ENCODE measurements around the gene PPM1L. TPM values are rescaled to one million over a fixed set of nuclear protein-coding genes. Genes with fewer than 3 reads are reported as not detected.

The PPM1L gene
- total RNA-seq, 1 donor from 2014 or later: 1.8 TPM

- DNase-seq (ENCODE audit: low read depth, low spot score): no peak
Measured at GRCh38 chr3:160851629-160852210, 95.7 kb downstream of the PPM1L start.

GRCh38 chr3:160852856-160853255, 96.8 kb downstream of the PPM1L start:
- DNase-seq (ENCODE audit: low read depth, low spot score): no peak

GRCh38 chr3:160856450-160856849, 100.4 kb downstream of the PPM1L start:
- DNase-seq (ENCODE audit: low read depth, low spot score): no peak

GRCh38 chr3:160857476-160858119, 101.6 kb downstream of the PPM1L start:
- DNase-seq (ENCODE audit: low read depth, low spot score): no peak

GRCh38 chr3:160860346-160860745, 104.3 kb downstream of the PPM1L start:
- DNase-seq (ENCODE audit: low read depth, low spot score): no peak

GRCh38 chr3:160869825-160870224, 113.8 kb downstream of the PPM1L start:
- no peak for DNase-seq (ENCODE audit: low read depth, low spot score)

- no peak for DNase-seq (ENCODE audit: low read depth, low spot score)
Measured at GRCh38 chr3:160870327-160870726, 114.3 kb downstream of the PPM1L start.

- no peak for DNase-seq (ENCODE audit: low read depth, low spot score)
Measured at GRCh38 chr3:160874736-160875135, 118.7 kb downstream of the PPM1L start.

- no peak for DNase-seq (ENCODE audit: low read depth, low spot score)
Measured at GRCh38 chr3:160876643-160877042, 120.6 kb downstream of the PPM1L start.

- no peak for DNase-seq (ENCODE audit: low read depth, low spot score)
Measured at GRCh38 chr3:160879859-160880258, 123.8 kb downstream of the PPM1L start.

- no peak for DNase-seq (ENCODE audit: low read depth, low spot score)
Measured at GRCh38 chr3:160883373-160883772, 127.3 kb downstream of the PPM1L start.

GRCh38 chr3:160885791-160886286, 129.8 kb downstream of the PPM1L start:
- DNase-seq (ENCODE audit: low read depth, low spot score): no peak

GRCh38 chr3:160886421-160886820, 130.4 kb downstream of the PPM1L start:
- no peak for DNase-seq (ENCODE audit: low read depth, low spot score)

GRCh38 chr3:160893207-160893606, 137.2 kb downstream of the PPM1L start:
- no peak for DNase-seq (ENCODE audit: low read depth, low spot score)

- DNase-seq (ENCODE audit: low read depth, low spot score): no peak
Measured at GRCh38 chr3:160904691-160905090, 148.7 kb downstream of the PPM1L start.

GRCh38 chr3:160906646-160907045, 150.6 kb downstream of the PPM1L start:
- no peak for DNase-seq (ENCODE audit: low read depth, low spot score)

GRCh38 chr3:160909917-160910316, 153.9 kb downstream of the PPM1L start:
- DNase-seq (ENCODE audit: low read depth, low spot score): no peak

GRCh38 chr3:160911411-160911810, 155.4 kb downstream of the PPM1L start:
- DNase-seq (ENCODE audit: low read depth, low spot score): no peak

GRCh38 chr3:160916472-160916871, 160.4 kb downstream of the PPM1L start:
- DNase-seq (ENCODE audit: low read depth, low spot score): no peak

- DNase-seq (ENCODE audit: low read depth, low spot score): no peak
Measured at GRCh38 chr3:160919942-160920341, 163.9 kb downstream of the PPM1L start.

- DNase-seq (ENCODE audit: low read depth, low spot score): peak; percentile 8
Measured at GRCh38 chr3:160921020-160921635, 165.1 kb downstream of the PPM1L start.

GRCh38 chr3:160924776-160925175, 168.7 kb downstream of the PPM1L start:
- DNase-seq (ENCODE audit: low read depth, low spot score): no peak

- no peak for DNase-seq (ENCODE audit: low read depth, low spot score)
Measured at GRCh38 chr3:160927620-160928019, 171.6 kb downstream of the PPM1L start.
